OCI-LY7 (cell line): ENCODE data around the gene POLR2I.

Experiments
- EZH2phosphoT487 ChIP-seq: fragments of 200-600 bp; sonication (generic); IDR thresholded peaks from 2 replicates; pipeline ENCODE4 v1.6.1; 2018; ENCODE audit warnings: low read depth, borderline replicate concordance, mild to moderate bottlenecking, mixed run types, antibody characterized with exemption, low read length, moderate library complexity, mixed read lengths
- TF ChIP-seq, protein P1 (sequence below): fragments of 200-600 bp; sonication (generic); conservative IDR thresholded peaks from 2 replicates; pipeline ENCODE4 v1.5.1; 2014; ENCODE audit warnings: mild to moderate bottlenecking, antibody characterized with exemption, low read length, moderate library complexity, mixed read lengths

DNA sequence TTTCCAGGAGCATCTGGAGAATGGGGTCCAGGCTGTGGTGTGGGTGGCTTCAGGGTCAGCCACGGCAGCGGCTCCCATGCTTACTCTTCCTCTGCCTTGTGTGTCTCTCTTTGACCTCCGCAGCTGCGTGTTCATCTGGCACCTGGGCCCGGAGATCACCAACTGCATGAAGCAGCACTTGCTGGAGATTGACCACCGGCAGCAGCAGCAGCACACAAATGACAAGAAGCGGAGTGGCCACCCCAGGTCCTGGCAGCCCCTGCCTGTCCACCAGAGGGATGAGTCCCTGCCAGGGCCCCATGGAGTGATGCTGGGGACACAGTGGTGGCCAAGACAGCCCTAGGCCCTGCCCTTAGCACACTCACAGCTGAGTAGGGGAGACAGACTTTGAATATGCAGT, 22.1 kb downstream of the POLR2I start:
- TF ChIP-seq, protein P1, sequence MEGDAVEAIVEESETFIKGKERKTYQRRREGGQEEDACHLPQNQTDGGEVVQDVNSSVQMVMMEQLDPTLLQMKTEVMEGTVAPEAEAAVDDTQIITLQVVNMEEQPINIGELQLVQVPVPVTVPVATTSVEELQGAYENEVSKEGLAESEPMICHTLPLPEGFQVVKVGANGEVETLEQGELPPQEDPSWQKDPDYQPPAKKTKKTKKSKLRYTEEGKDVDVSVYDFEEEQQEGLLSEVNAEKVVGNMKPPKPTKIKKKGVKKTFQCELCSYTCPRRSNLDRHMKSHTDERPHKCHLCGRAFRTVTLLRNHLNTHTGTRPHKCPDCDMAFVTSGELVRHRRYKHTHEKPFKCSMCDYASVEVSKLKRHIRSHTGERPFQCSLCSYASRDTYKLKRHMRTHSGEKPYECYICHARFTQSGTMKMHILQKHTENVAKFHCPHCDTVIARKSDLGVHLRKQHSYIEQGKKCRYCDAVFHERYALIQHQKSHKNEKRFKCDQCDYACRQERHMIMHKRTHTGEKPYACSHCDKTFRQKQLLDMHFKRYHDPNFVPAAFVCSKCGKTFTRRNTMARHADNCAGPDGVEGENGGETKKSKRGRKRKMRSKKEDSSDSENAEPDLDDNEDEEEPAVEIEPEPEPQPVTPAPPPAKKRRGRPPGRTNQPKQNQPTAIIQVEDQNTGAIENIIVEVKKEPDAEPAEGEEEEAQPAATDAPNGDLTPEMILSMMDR: no peak
- no peak for TF ChIP-seq EZH2phosphoT487
